DMS114 treated with DMSO at 0.1 percent for 48 hours (cell line): Measurements from ENCODE around the gene ANO2.

Experiments used
- DNase-seq: peaks from one replicate; lab custom pipeline; 2025; ENCODE audit not compliant: unreplicated experiment; lab: John Stamatoyannopoulos, UW

The ANO2 gene

DNA sequence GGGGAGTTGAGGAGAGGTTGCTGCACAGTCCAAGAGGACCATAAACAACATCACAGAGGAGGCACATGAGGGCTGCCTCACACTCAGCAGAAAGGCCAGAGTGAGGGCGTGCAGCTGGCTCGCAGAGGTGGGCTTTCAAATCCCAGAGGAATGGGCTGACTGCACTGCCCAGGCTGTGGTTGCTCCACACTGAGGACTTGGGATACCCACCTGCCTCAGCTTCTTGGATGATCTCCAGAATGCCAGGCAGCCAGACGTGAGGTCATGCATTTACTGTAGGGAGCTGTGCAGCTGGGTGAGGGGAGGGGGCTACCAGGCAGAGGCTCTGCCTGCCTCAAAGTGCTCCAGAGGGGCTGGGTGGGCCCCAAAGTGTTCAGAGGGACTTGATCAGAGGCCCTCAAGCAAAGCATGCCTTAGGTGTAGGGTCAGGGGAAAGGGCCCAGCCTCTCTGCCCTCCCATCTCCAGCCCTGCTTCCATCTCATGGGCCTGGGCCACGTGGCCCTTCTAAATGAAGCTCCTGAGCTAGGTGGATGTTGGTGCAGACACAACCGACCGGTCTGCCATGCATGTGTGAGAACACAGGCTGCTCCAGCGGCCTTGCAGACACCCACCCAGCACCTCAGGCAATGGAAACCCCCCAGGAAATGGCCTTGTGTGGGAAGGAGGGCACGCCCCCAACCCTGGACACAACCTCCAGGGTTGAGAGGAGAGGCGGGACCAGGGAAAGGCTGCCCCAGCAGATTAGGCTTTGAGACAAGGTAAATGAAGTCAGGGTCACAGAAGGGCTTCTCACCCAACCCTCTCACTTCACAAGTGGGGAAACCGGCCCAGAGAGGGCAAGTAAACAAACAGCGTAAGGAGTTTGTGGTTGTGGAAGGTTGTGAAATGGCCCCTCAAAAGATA, 422.4 kb downstream of the ANO2 start:
- no peak for DNase-seq

DNA sequence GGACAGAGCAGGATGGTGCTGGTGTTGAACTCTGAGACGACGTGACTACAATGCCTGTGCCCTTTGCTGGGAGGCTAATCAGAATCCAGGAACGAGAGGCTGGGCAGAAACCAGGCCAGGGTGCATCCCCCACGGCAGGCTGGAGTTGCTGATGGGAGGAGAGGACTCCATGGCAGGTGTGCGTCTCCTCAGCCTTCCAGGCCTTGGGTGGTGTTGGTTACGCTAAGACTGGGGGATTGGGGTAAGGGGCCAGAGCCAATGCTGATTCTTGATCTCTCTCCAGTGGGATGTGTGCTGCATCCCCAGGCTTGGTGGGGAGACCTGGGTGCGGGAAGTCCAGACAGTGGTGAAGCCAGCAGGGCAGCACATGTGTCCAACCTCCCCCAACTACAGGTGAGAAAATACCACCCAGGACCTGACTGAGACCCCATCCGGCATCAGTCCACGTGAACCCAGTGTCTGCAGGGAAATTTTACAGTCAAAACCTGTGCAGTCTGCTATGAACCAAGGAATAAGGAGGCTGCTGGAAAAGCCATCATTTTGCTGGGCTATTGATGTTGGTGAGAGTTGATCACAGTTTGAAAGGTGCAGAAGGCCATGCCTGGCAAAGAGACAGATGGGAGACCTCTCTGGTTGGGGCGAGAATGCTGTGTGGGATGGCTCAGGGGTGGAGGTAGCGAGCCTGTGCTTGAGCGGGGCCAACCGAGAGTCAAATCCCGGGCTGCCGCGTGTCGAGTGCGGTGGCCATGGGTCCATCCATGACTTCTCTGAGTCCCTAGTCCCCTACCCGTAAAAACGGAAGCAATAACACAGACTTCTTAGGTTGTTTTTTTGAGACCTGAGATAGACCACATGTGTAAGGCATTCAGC, 423.4 kb downstream of the ANO2 start:
- DNase-seq = no peak

DNA sequence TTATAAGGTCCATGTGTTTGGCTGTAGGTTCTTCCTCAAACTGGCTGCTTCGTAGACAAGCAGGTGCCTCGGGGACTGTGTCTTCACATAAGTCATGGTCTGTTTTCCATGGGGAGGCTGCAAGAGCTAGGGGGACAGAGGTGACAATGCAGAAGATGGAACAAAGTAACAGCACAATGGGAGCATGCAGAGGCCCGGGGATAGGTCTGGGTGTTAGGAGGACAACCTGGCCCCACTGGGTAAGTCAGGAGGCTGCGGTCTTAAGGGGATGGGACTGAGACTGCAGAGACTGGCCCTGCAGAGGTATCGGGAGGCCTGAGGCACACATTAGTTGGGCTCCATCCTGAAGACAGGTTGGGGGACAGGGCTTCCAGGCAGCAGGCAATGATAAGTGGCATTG, 424.2 kb downstream of the ANO2 start:
- DNase-seq = no peak

DNA sequence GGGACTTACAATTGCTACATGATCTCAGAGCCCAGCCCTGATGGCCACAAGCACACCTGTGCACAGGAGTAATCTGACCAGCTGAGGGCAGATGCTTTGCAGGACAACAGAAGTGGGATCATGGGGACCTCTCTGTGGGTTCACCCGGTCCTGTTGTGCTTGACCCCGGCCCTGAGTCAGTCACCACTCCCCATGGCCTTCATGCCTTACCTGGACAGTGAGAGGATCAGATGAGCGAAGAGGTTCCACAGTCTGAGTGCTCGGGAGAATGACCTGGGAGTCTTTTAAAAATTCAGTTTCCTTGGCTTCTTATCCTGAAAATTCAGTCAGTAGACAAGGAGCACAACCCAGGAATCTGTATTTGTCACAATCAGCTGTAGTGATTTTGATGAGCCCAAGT, 425.0 kb downstream of the ANO2 start:
- DNase-seq = no peak

DNA sequence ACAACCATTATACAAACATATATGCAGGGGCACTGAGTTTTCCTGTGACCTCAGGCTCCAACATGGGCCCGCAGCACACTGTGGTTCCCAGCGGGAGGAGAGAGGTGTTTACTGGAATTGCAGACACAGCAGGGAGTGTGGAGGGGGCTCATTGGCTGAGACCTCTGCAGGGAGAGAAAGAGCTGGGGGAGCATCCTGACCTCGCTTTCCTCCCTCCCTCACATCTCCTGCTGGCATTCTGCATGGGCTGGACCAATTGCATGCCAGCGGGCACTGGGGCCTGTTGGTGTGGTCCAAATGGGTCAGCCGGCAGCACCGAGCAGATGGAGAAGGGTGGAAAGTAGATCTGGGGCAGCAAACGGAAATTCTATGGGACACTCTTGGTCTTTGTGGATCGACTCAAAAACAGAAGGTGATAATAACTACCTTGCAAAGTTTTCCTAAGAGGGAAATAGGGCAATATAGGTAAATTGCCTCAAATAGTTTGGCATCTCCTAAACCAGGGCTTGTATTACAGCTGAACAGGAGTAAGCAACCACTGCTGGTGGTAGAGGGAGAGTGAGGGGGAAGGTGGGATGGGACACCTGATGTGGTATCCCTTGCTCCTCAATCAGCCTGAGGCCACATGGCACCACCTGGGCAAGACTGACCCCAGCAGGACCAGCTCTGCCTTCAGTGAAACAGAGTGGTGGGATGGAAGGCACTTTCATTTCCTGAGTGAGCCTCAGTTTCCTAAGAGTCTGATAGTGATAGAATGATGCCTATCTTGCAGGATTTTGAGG, 426.3 kb downstream of the ANO2 start:
- DNase-seq = no peak

DNA sequence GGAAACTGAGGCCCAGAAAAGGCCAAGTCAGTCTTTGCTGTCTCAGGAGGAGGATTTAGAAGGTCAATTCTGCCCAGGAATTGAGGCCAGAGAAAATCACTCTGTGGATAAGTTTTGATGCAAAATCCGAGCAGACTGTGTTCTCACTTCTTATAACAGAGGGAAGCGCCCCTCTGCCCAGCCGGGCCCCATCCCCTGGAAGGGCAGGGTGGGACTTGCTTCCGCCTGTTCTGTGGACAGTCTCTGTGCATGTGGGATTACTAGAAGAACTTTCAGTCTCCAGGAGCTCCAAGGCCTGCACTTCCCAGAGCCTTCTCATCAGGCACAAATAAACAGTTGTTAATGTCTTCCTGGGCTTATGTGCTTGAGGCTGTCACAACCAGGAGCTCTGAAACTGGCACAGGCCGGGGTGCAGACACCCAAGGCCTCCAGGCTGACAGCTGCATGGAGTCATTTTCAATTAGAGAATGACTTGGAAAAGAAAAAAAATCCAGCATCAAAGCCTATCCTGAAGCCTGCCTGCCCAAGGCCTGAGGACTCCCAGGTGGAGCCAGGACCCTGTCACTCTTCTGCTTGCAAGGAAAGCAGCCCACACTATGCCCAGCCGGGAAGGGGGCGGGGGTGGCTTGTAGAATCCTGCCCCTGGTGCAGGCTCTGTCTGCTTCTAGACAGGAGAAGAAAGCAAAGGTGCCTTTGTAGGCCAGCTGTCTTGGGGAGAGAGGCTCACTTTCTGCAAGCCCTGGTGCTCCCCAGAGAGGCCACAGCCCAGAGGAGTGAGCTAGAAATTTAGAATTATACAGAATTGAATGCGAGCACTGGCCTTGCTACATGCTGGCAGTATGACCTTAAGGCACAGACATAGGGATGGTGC, 428.5 kb downstream of the ANO2 start:
- no peak for DNase-seq

DNA sequence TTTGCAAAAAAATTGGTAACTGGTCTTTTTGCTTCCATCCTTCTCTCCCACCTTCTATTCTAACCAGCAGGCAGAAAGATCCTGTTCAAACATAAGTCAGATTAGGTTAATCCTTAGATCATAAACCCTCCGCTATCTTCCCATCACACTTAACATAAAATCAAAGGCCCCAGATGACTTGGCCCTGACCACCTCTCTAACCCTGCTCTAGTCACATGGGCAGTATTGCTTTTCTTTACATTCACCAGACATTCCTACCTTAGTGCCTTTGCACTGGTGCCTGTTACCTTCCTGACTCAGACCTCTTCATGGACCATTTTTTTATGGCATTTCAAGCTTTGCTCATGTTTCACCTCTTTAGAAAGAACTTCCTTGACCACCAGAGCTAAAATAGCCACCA, 429.6 kb downstream of the ANO2 start:
- no peak for DNase-seq

DNA sequence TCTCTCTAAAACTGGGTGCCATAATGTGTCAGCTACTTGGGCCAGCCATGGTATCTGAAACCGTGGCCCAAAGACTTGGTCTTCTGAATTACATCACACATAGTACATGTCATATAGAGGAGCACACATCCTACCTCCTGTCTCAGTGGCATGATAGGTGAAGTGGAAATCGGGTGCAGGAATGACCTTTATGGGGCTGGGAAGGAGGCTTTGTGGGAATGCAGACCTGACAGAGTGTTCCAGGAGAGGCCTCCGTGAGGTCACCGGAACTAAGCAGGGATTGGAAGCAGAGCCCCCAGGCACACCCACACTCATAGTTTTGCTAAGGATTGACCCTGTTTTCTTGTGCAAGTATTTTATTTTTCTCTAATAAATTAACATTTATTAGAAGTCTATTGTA, 430.5 kb downstream of the ANO2 start:
- no peak for DNase-seq

DNA sequence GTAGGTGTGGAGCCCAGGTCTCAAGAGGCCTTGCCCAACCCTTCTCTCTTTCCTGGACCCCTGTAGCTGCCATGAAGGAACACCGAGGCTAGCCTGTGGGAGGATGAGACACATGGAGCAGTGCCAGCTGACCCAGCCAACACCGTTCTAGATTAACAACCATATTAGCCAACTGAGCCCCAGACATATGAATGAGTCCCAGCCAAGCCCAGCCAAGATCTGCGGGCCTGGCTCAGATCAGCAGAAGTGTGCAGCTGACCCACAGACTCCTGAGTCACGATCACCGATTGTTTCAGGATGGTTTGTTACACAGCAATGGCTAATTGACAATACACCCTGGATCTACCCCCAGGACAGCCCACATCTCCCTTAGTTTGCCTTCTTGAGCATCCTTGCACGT, 431.0 kb downstream of the ANO2 start:
- DNase-seq = no peak

DNA sequence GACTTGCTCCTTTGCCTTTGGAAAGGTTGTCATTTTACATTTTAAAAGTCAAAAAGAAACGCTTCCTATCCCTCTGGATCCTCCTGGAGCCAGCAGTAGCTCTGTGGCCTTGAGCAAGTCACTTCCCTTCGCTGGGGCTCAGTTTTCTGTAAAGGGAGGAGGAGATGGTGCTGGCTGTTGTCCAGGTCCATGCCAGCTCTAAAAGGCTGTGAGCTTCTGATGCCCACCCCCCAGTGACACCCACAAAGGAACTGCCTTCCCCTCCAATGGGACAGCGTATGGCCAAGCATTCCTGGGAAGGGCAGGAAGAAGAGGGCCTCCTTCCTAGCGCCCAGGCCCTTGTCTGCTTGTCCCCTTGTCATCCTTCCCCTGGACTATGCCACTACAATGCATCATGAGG, 431.7 kb downstream of the ANO2 start:
- no peak for DNase-seq
